AG09319 (cell line): ENCODE measurements around the gene KCNK16.

ENCODE experiments used
- DNase-seq: peaks from one replicate; pipeline ENCODE4 v3.0.0-alpha.2; 2010; ENCODE audit warnings: low read depth; ENCODE audit errors: extremely low read depth
- CTCF ChIP-seq: IDR thresholded peaks from 2 replicates; pipeline ENCODE4 v1.5.1; 2011; ENCODE audit warnings: low read depth, mild to moderate bottlenecking, inconsistent platforms, low read length, moderate library complexity

Gene KCNK16

GRCh38 chr6:39348740-39349139 lies 26.2 kb upstream of the KCNK16 start:
- no peak for DNase-seq
- no peak for TF ChIP-seq CTCF

- TF ChIP-seq CTCF, result peak; percentile 96
- DNase-seq, result peak; percentile 18
These were observed 25.5 kb upstream of the KCNK16 start for GRCh38 chr6:39347906-39348585.

- no peak for DNase-seq
- TF ChIP-seq CTCF, result no peak
These were observed 24.7 kb upstream of the KCNK16 start for GRCh38 chr6:39347206-39347605.

GRCh38 chr6:39344821-39345280 lies 22.3 kb upstream of the KCNK16 start:
- TF ChIP-seq CTCF, result no peak
- no peak for DNase-seq

- no peak for DNase-seq
These were observed 20.9 kb upstream of the KCNK16 start for GRCh38 chr6:39343396-39343870.

GRCh38 chr6:39342692-39343395 lies 20.3 kb upstream of the KCNK16 start:
- no peak for DNase-seq
- no peak for TF ChIP-seq CTCF

More at GRCh38 chr6:39343396-39343870, 20.9 kb upstream of the KCNK16 start:
- TF ChIP-seq CTCF, result no peak

GRCh38 chr6:39341937-39342336 lies 19.4 kb upstream of the KCNK16 start:
- no peak for DNase-seq
- no peak for TF ChIP-seq CTCF
